ACC112 (cell line): Measurements from ENCODE around the gene HDAC5.

Experiments used
- H2AFZ ChIP-seq: fragments of 200-600 bp; sonication (generic); one replicate; pipeline ENCODE4 v1.6.0; 2017; ENCODE audit warnings: antibody characterized with exemption, low read length; ENCODE audit not compliant: unreplicated experiment
- H3K27ac ChIP-seq: fragments of 200-600 bp; sonication (generic); 2 replicates; pipeline ENCODE4 v1.5.1; 2014; ENCODE audit warnings: low read depth, mild to moderate bottlenecking, antibody characterized with exemption, low read length, moderate library complexity
- H3K27me3 ChIP-seq: fragments of 200-600 bp; sonication (generic); 2 replicates; pipeline ENCODE4 v1.6.1; 2014; ENCODE audit warnings: mild to moderate bottlenecking, antibody characterized with exemption, low read length, moderate library complexity, mixed read lengths; ENCODE audit not compliant: insufficient read depth
- H3K36me3 ChIP-seq: fragments of 200-600 bp; sonication (generic); 2 replicates; pipeline ENCODE4 v1.6.1; 2016; ENCODE audit warnings: mild to moderate bottlenecking, antibody characterized with exemption, low read length, moderate library complexity, mixed read lengths; ENCODE audit not compliant: insufficient read depth
- H3K4me1 ChIP-seq: fragments of 200-600 bp; sonication (generic); one replicate; pipeline ENCODE4 v1.6.1; 2016; ENCODE audit warnings: low read length, mixed read lengths; ENCODE audit not compliant: insufficient read depth, unreplicated experiment, control insufficient read depth
- H3K4me3 ChIP-seq: fragments of 200-600 bp; sonication (generic); 2 replicates; pipeline ENCODE4 v1.5.1; 2014; ENCODE audit warnings: mild to moderate bottlenecking, low read depth, low read length
- H3K79me2 ChIP-seq: fragments of 200-600 bp; sonication (generic); one replicate; pipeline ENCODE4 v1.6.0; 2016; ENCODE audit warnings: low read length; ENCODE audit not compliant: control insufficient read depth, unreplicated experiment, insufficient read depth

HDAC5 gene

GRCh38 chr17:44094701-44095387 is 28.6 kb downstream of the HDAC5 start:
- H3K27ac ChIP-seq = peak overlapping the region; percentile 95
- no peaks in the 10 kb centered on the region for H3K36me3 ChIP-seq
- no peaks in the 10 kb centered on the region for H3K79me2 ChIP-seq
- peak overlapping the region; percentile 54 for H3K4me3 ChIP-seq
- H3K4me1 ChIP-seq = peaks cover 15% of the 10 kb centered on the region
- H3K27me3 ChIP-seq = no peaks in the 10 kb centered on the region
- H2AFZ ChIP-seq = peak overlapping the region; percentile 34

- no peak overlapping the region for H3K27ac ChIP-seq
- no peaks in the 10 kb centered on the region for H3K79me2 ChIP-seq
- H3K27me3 ChIP-seq = no peaks in the 10 kb centered on the region
- H3K36me3 ChIP-seq = no peaks in the 10 kb centered on the region
- no peak overlapping the region for H2AFZ ChIP-seq
- H3K4me1 ChIP-seq = peaks cover 15% of the 10 kb centered on the region
- no peak overlapping the region for H3K4me3 ChIP-seq
These were observed 30.1 kb downstream of the HDAC5 start for GRCh38 chr17:44093231-44093900.

- no peak overlapping the region for H3K4me3 ChIP-seq
- H3K79me2 ChIP-seq = no peaks in the 10 kb centered on the region
- H3K27ac ChIP-seq = no peak overlapping the region
- H3K36me3 ChIP-seq = no peaks in the 10 kb centered on the region
- no peaks in the 10 kb centered on the region for H3K27me3 ChIP-seq
- H3K4me1 ChIP-seq = peaks cover 20% of the 10 kb centered on the region
- no peak overlapping the region for H2AFZ ChIP-seq
These were observed 31.4 kb downstream of the HDAC5 start for GRCh38 chr17:44092051-44092450.

- Histone ChIP-seq H3K79me2 (no peaks in the 10 kb centered on the region), H3K27me3 (no peaks in the 10 kb centered on the region), H3K36me3 (no peaks in the 10 kb centered on the region), H3K27ac (no peak overlapping the region), H3K4me1 (peaks cover 25% of the 10 kb centered on the region), H3K4me3 (no peak overlapping the region), H2AFZ (no peak overlapping the region)
These were observed 32.0 kb downstream of the HDAC5 start for GRCh38 chr17:44091200-44091997.

GRCh38 chr17:44088254-44088653 is 35.2 kb downstream of the HDAC5 start:
- H3K79me2 ChIP-seq = no peaks in the 10 kb centered on the region
- no peak overlapping the region for H2AFZ ChIP-seq
- no peak overlapping the region for H3K27ac ChIP-seq
- H3K4me1 ChIP-seq = peaks cover 16% of the 10 kb centered on the region
- H3K4me3 ChIP-seq = no peak overlapping the region
- H3K27me3 ChIP-seq = no peaks in the 10 kb centered on the region
- H3K36me3 ChIP-seq = no peaks in the 10 kb centered on the region

- no peaks in the 10 kb centered on the region for H3K27me3 ChIP-seq
- peak overlapping the region; percentile 76 for H3K27ac ChIP-seq
- no peak overlapping the region for H2AFZ ChIP-seq
- no peaks in the 10 kb centered on the region for H3K36me3 ChIP-seq
- peaks cover 21% of the 10 kb centered on the region for H3K4me1 ChIP-seq
- no peaks in the 10 kb centered on the region for H3K79me2 ChIP-seq
- peak overlapping the region; percentile 43; the same call in 1 of the 2 replicates for H3K4me3 ChIP-seq
These were observed 36.1 kb downstream of the HDAC5 start for GRCh38 chr17:44087319-44087718.

- no peaks in the 10 kb centered on the region for H3K79me2 ChIP-seq
- H3K4me3 ChIP-seq = peak overlapping the region; percentile 43
- no peaks in the 10 kb centered on the region for H3K36me3 ChIP-seq
- peaks cover 28% of the 10 kb centered on the region for H3K4me1 ChIP-seq
- no peak overlapping the region for H2AFZ ChIP-seq
- H3K27me3 ChIP-seq = no peaks in the 10 kb centered on the region
- H3K27ac ChIP-seq = peak overlapping the region; percentile 77
These were observed 36.8 kb downstream of the HDAC5 start for GRCh38 chr17:44086364-44087311.

GRCh38 chr17:44085908-44086307 is 37.5 kb downstream of the HDAC5 start:
- Histone ChIP-seq H3K4me3 (no peak overlapping the region), H3K4me1 (peaks cover 30% of the 10 kb centered on the region), H3K27ac (peak overlapping the region; percentile 77; the same call in 1 of the 2 replicates), H3K36me3 (no peaks in the 10 kb centered on the region), H2AFZ (no peak overlapping the region), H3K79me2 (no peaks in the 10 kb centered on the region), H3K27me3 (no peaks in the 10 kb centered on the region)

- Histone ChIP-seq H2AFZ (no peak overlapping the region), H3K27ac (no peak overlapping the region), H3K27me3 (no peaks in the 10 kb centered on the region), H3K4me3 (no peak overlapping the region), H3K79me2 (no peaks in the 10 kb centered on the region), H3K4me1 (peaks cover 30% of the 10 kb centered on the region), H3K36me3 (no peaks in the 10 kb centered on the region)
These were observed 38.5 kb downstream of the HDAC5 start for GRCh38 chr17:44084921-44085320.

- Histone ChIP-seq H2AFZ (no peak overlapping the region), H3K27ac (no peak overlapping the region), H3K27me3 (no peaks in the 10 kb centered on the region), H3K4me3 (no peak overlapping the region), H3K36me3 (no peaks in the 10 kb centered on the region), H3K79me2 (no peaks in the 10 kb centered on the region), H3K4me1 (peaks cover 30% of the 10 kb centered on the region)
These were observed 39.3 kb downstream of the HDAC5 start for GRCh38 chr17:44084131-44084538.
